Ectodermal cell (in vitro differentiated cells): Measurements from ENCODE around the gene ANO1.

Experiments used
- H3K27ac ChIP-seq: 2 replicates; pipeline ENCODE4 v1.7.0; 2013; ENCODE audit warnings: mild to moderate bottlenecking, low read depth, low read length; ENCODE audit not compliant: insufficient read depth, poor library complexity, severe bottlenecking
- H3K27me3 ChIP-seq: 2 replicates; pipeline ENCODE4 v1.7.0; 2013; ENCODE audit warnings: mild to moderate bottlenecking, low read length; ENCODE audit not compliant: insufficient read depth, control insufficient read depth, poor library complexity, severe bottlenecking
- H3K36me3 ChIP-seq: one replicate; pipeline ENCODE4 v1.7.0; 2013; ENCODE audit warnings: low read length; ENCODE audit not compliant: control insufficient read depth, insufficient read depth
- H3K4me1 ChIP-seq: one replicate; pipeline ENCODE4 v1.7.0; 2013; ENCODE audit warnings: low read length; ENCODE audit not compliant: control insufficient read depth, insufficient read depth
- H3K4me3 ChIP-seq: 2 replicates; pipeline ENCODE4 v1.7.0; 2013; ENCODE audit warnings: low read depth, low read length, control low read depth; ENCODE audit not compliant: insufficient read depth
- H3K9me3 ChIP-seq: 2 replicates; pipeline ENCODE4 v1.7.0; 2013; ENCODE audit warnings: mild to moderate bottlenecking, low read length, moderate library complexity; ENCODE audit not compliant: control insufficient read depth
- WGBS, 2 experiments: methylation state at CpG; one replicate each; pipeline ENCODE4 v1.1.7; 2013; ENCODE audit warnings: missing lambda C conversion rate in 2 of 2; 5-methylcytosine and 5-hydroxymethylcytosine counted together

Gene ANO1

GRCh38 chr11:70080763-70081162, 2.6 kb downstream of the ANO1 start:
- H3K27me3 ChIP-seq: peaks cover 65% of the 10 kb centered on the region
- H3K4me3 ChIP-seq: no peak overlapping the region
- H3K9me3 ChIP-seq: no peaks in the 10 kb centered on the region
- H3K4me1 ChIP-seq: no peaks in the 10 kb centered on the region
- no peak overlapping the region for H3K27ac ChIP-seq
- H3K36me3 ChIP-seq: no peaks in the 10 kb centered on the region
- 92 to 94% methylated on average over 10 of the region's 10 CpGs for WGBS, 2 experiments

DNA sequence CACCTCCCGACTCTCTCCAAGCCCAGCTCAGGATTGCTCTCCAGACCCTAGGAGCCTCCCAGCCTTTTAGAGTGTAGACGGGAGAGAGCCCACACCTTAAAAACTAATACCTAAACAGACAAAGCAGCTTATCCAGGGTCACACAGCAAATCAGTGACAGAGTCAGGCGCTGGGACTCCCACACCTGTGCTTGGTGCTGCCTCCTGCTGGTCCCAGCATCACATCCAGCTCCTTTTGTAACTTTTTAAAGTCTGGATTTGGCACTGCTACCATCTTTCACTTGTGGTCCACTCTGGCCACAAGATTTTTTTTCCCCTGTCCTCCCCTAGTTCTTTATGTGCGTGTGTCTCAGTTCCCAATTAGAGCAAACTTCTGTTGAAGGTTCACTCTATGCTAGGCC, 4.7 kb downstream of the ANO1 start:
- Histone ChIP-seq H3K4me1 (no peaks in the 10 kb centered on the region), H3K36me3 (no peaks in the 10 kb centered on the region), H3K27me3 (peaks cover 45% of the 10 kb centered on the region), H3K9me3 (no peaks in the 10 kb centered on the region), H3K27ac (no peak overlapping the region), H3K4me3 (no peak overlapping the region)
- WGBS, 2 experiments: 89% methylated on average over 4 of the region's 4 CpGs

DNA sequence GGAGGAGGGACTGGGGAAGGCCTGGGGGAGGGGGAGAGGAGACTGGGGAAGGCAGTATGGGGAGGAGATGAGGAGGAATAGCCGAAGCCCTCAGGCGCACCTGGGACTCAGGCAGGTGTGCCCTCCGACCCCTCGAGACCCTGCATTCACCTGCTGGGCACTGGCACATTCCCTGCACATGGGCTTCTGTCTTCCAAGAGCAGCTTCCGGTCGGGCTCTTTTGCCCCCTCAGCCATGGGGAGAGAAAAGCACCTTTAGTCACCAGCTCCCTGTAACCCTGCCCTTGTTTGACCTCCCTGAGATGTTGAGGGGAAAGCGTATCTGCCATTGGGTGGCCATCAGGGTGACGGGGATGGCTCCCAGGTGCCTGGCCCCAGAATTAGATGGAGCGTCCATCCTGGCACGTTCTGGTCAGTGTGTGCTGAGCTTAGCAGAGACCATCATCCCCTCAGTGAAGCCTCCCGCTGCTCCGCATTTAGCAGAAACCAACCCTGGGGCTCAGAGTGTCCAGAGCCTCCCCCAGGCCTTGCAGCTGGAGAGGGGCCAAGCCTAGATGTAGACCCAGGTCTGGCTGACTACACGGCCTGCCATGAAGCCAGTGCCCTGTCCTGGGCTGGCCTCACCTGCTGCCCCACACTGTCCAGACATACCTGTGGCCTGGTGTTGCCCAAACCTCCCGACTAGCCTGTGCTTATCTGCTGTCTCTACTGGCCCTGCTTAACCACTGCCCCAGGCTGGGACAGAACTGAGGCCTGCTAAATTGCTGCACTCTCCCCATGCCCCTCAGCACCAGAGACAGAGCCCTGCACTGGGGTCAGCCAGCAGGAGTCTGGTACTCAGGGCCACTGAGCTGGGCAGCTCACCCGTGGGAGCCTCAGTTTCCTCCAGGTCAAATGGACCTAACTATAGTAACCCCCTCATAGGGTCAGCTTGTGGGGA, 6.2 kb downstream of the ANO1 start:
- H3K4me1 ChIP-seq: no peaks in the 10 kb centered on the region
- no peak overlapping the region for H3K4me3 ChIP-seq
- peaks cover 30% of the 10 kb centered on the region for H3K27me3 ChIP-seq
- no peaks in the 10 kb centered on the region for H3K36me3 ChIP-seq
- H3K9me3 ChIP-seq: no peaks in the 10 kb centered on the region
- 89 to 91% methylated on average over 15 of the region's 15 CpGs for WGBS, 2 experiments
- H3K27ac ChIP-seq: no peak overlapping the region

GRCh38 chr11:70085815-70086769, 8.0 kb downstream of the ANO1 start:
- Histone ChIP-seq H3K36me3 (no peaks in the 10 kb centered on the region), H3K9me3 (no peaks in the 10 kb centered on the region), H3K4me1 (no peaks in the 10 kb centered on the region), H3K27ac (no peak overlapping the region), H3K4me3 (no peak overlapping the region), H3K27me3 (peaks cover 12% of the 10 kb centered on the region)
- 92 to 93% methylated on average over 30 of the region's 30 CpGs for WGBS, 2 experiments

DNA sequence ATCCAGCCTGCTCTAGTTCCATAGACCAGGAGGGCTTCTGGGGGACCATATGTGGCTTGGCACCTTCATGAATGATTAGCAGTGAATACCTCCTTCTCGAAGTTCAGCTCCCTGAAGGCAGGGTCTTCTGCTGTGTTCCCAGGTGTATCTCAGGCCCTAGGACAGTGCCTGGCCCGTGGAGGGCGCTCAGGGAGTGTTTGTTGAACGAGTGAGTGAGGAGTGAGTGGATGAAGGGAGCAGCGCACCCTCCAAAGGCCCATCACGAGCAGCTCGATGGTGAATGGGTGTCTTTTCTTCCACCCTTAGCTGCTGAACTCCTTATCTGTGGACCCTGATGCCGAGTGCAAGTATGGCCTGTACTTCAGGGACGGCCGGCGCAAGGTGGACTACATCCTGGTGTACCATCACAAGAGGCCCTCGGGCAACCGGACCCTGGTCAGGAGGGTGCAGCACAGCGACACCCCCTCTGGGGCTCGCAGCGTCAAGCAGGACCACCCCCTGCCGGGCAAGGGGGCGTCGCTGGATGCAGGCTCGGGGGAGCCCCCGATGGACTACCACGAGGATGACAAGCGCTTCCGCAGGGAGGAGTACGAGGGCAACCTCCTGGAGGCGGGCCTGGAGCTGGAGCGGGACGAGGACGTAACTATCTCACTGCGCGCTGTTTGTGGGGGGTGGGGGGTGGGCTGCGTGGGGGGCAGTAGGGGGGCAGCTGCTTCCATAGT, 9.5 kb downstream of the ANO1 start:
- H3K27ac ChIP-seq: no peak overlapping the region
- H3K36me3 ChIP-seq: no peaks in the 10 kb centered on the region
- 69 to 70% methylated on average over 32 of the region's 32 CpGs for WGBS, 2 experiments
- H3K4me3 ChIP-seq: no peak overlapping the region
- H3K4me1 ChIP-seq: no peaks in the 10 kb centered on the region
- H3K27me3 ChIP-seq: no peaks in the 10 kb centered on the region
- H3K9me3 ChIP-seq: no peaks in the 10 kb centered on the region

DNA sequence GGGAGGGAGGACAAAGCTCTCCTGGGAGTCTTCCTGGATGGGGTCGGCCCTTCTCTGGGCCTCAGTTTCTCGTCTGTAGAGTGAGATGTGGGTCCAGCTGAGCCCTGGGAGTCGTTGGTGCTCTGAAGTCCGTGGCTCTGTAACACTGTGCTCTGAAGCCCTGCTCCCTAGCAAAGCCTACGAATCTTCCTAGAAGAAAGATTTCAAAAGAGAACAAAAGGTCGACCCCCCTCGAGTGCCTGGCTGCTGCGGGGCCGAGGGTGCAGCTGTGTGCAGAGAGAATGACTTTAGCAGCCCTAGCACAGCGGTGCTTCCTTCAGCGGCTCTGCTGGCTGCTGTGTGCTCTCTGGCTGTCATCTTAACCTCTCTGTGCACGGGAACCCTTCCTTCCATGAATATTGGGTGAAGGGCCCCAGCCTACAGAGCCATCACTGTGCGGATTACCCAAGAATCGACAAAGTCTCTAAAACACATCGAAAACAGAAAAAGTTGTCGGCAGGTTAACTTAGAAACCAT, 10.7 kb downstream of the ANO1 start:
- Histone ChIP-seq H3K4me1 (no peaks in the 10 kb centered on the region), H3K36me3 (no peaks in the 10 kb centered on the region), H3K4me3 (no peak overlapping the region), H3K9me3 (no peaks in the 10 kb centered on the region), H3K27me3 (no peaks in the 10 kb centered on the region), H3K27ac (no peak overlapping the region)
- WGBS, 2 experiments: 56 to 66% methylated on average over 16 of the region's 16 CpGs

DNA sequence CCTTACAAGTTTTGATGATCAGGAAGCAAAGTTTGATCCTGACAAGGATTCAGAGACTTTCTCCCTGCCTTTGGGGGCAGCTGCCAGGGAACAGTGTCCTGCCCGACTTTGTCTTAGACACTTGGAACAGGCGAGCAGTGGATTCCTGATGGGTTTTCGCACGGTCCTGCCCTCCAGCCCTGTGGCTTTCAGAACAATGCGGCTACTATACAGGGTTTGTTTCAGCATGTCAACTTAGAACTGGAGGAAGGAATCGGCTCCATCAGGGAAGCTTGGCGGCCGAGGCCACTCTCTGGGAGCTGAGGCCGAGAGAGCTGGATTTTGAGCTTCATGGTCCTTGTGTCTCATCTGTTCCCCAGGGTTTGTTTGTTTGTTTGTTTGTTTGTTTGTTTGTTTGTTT, 11.5 kb downstream of the ANO1 start:
- Histone ChIP-seq H3K4me1 (no peaks in the 10 kb centered on the region), H3K9me3 (no peaks in the 10 kb centered on the region), H3K27ac (no peak overlapping the region), H3K36me3 (no peaks in the 10 kb centered on the region), H3K27me3 (no peaks in the 10 kb centered on the region), H3K4me3 (no peak overlapping the region)
- 82 to 83% methylated on average over 9 of the region's 9 CpGs for WGBS, 2 experiments

- whole genome bisulfite sequencing, 2 experiments: 78 to 79% methylated on average over 9 of the region's 9 CpGs
- Histone ChIP-seq H3K4me1 (no peaks in the 10 kb centered on the region), H3K27me3 (no peaks in the 10 kb centered on the region), H3K4me3 (no peak overlapping the region), H3K36me3 (no peaks in the 10 kb centered on the region), H3K9me3 (no peaks in the 10 kb centered on the region), H3K27ac (no peak overlapping the region)
These were observed 12.9 kb downstream of the ANO1 start for GRCh38 chr11:70090961-70091381.

GRCh38 chr11:70091638-70092037, 13.5 kb downstream of the ANO1 start:
- WGBS, 2 experiments: 93 to 95% methylated on average over 8 of the region's 8 CpGs
- H3K9me3 ChIP-seq: no peaks in the 10 kb centered on the region
- no peak overlapping the region for H3K4me3 ChIP-seq
- H3K27ac ChIP-seq: no peak overlapping the region
- H3K4me1 ChIP-seq: no peaks in the 10 kb centered on the region
- no peaks in the 10 kb centered on the region for H3K36me3 ChIP-seq
- H3K27me3 ChIP-seq: no peaks in the 10 kb centered on the region
